HAP-1 (cell line): ENCODE measurements around the gene BAMBI.
A peak's percentile ranks its signal among the peaks of the same experiment; 100 is the strongest.

ENCODE experiments used
- DNase-seq, 2 experiments: peaks; one replicate each; pipeline ENCODE4 v3.0.0-alpha.2; 2016 to 2020; ENCODE audit warnings: low spot score in 2 of 2
- H3K27me3 ChIP-seq: fragments of 250-450 bp; sonication (Bioruptor Pico); 2 replicates; pipeline ENCODE4 v1.5.1; 2020; ENCODE audit warnings: low read depth, mild to moderate bottlenecking, moderate library complexity
- H3K36me3 ChIP-seq: fragments of 250-450 bp; sonication (Bioruptor Pico); replicated peaks from 2 replicates; pipeline ENCODE4 v1.5.1; 2020; ENCODE audit warnings: mild to moderate bottlenecking
- H3K4me1 ChIP-seq: fragments of 250-450 bp; sonication (Bioruptor Pico); 2 replicates; pipeline ENCODE4 v1.5.1; 2020; ENCODE audit warnings: mild to moderate bottlenecking
- H3K4me3 ChIP-seq: fragments of 250-450 bp; sonication (Bioruptor Pico); 2 replicates; pipeline ENCODE4 v1.5.1; 2020; ENCODE audit warnings: mild to moderate bottlenecking, moderate library complexity
- H3K9me3 ChIP-seq: fragments of 250-450 bp; sonication (Bioruptor Pico); 2 replicates; pipeline ENCODE4 v1.5.1; 2020; ENCODE audit warnings: mild to moderate bottlenecking, moderate library complexity
- in situ Hi-C: fragments of 300-500 bp; cut with MboI; formaldehyde crosslinking; loops from 3 replicates; pipeline ENCODE4 v1.14.3; 2020; ENCODE audit warnings: low sequenced_read_pairs, inconsistent platforms, mixed read lengths

The BAMBI gene

GRCh38 chr10:28663576-28664368 is 13.5 kb upstream of the BAMBI start:
- H3K4me3 ChIP-seq, result no peak overlapping the region
- peak; percentile 79 to 85 for DNase-seq
- in situ Hi-C loops, result loop anchor here (10.0 to 25.0 kb wide), 2 partner anchors 474 to 641 kb away; no protein-coding TSS in a partner anchor

GRCh38 chr10:28664369-28664740 is 13.0 kb upstream of the BAMBI start:
- H3K9me3 ChIP-seq, result no peaks in the 10 kb centered on the region
- in situ Hi-C loops, result loop anchor here (10.0 to 25.0 kb wide), 2 partner anchors 473 to 640 kb away; no protein-coding TSS in a partner anchor
- no peaks in the 10 kb centered on the region for H3K27me3 ChIP-seq
- no peaks in the 10 kb centered on the region for H3K4me1 ChIP-seq
- no peak overlapping the region for H3K4me3 ChIP-seq
- H3K36me3 ChIP-seq, result no peaks in the 10 kb centered on the region
- DNase-seq, result no peak

More at GRCh38 chr10:28663576-28664368, 13.5 kb upstream of the BAMBI start:
- no peaks in the 10 kb centered on the region; the same call in 1 of the 2 replicates for H3K4me1 ChIP-seq
- no peaks in the 10 kb centered on the region for H3K27me3 ChIP-seq
- no peaks in the 10 kb centered on the region for H3K36me3 ChIP-seq
- no peaks in the 10 kb centered on the region for H3K9me3 ChIP-seq

GRCh38 chr10:28666751-28667467 is 10.4 kb upstream of the BAMBI start:
- no peak overlapping the region for H3K4me3 ChIP-seq
- H3K27me3 ChIP-seq, result no peaks in the 10 kb centered on the region
- H3K36me3 ChIP-seq, result no peaks in the 10 kb centered on the region
- DNase-seq, result no peak
- no peaks in the 10 kb centered on the region for H3K9me3 ChIP-seq
- in situ Hi-C loops, result loop anchor here (5.0 to 25.0 kb wide), 3 partner anchors 325 to 638 kb away; no protein-coding TSS in a partner anchor
- H3K4me1 ChIP-seq, result no peaks in the 10 kb centered on the region

GRCh38 chr10:28668363-28669226 is 8.7 kb upstream of the BAMBI start:
- peak; percentile 79 to 89 for DNase-seq
- no peaks in the 10 kb centered on the region for H3K36me3 ChIP-seq
- H3K4me3 ChIP-seq, result peak overlapping the region; percentile 35
- in situ Hi-C loops, result loop anchor here (5.0 to 25.0 kb wide), 3 partner anchors 324 to 636 kb away; no protein-coding TSS in a partner anchor
- H3K27me3 ChIP-seq, result no peaks in the 10 kb centered on the region
- H3K4me1 ChIP-seq, result no peaks in the 10 kb centered on the region
- H3K9me3 ChIP-seq, result no peaks in the 10 kb centered on the region

- Histone ChIP-seq H3K4me3 (peak overlapping the region; percentile 35), H3K36me3 (no peaks in the 10 kb centered on the region), H3K4me1 (no peaks in the 10 kb centered on the region), H3K27me3 (no peaks in the 10 kb centered on the region), H3K9me3 (no peaks in the 10 kb centered on the region)
- DNase-seq, result no peak
- in situ Hi-C loops, result loop anchor here (5.0 to 25.0 kb wide), 3 partner anchors 323 to 635 kb away; no protein-coding TSS in a partner anchor
Observed at GRCh38 chr10:28669227-28670173, 7.8 kb upstream of the BAMBI start.

GRCh38 chr10:28674782-28675181 is 2.5 kb upstream of the BAMBI start:
- Histone ChIP-seq H3K27me3 (no peaks in the 10 kb centered on the region), H3K4me1 (peaks cover 10% of the 10 kb centered on the region), H3K36me3 (no peaks in the 10 kb centered on the region; the same call in 1 of the 2 replicates), H3K9me3 (no peaks in the 10 kb centered on the region), H3K4me3 (no peak overlapping the region)
- DNase-seq, result no peak
- in situ Hi-C loops, result loop anchor here (25.0 kb wide), 1 partner anchor 463 kb away; no protein-coding TSS in a partner anchor

GRCh38 chr10:28676326-28676967 is 874 bp upstream of the BAMBI start:
- no peaks in the 10 kb centered on the region for H3K9me3 ChIP-seq
- H3K36me3 ChIP-seq, result peaks cover 6% of the 10 kb centered on the region
- no peaks in the 10 kb centered on the region for H3K27me3 ChIP-seq
- H3K4me3 ChIP-seq, result peak overlapping the region; percentile 80
- DNase-seq, result peak; percentile 72 to 82
- in situ Hi-C loops, result no loop called here
- H3K4me1 ChIP-seq, result peaks cover 22% of the 10 kb centered on the region

- peak in 1 of 2 experiments; percentile 48 for DNase-seq
- no peaks in the 10 kb centered on the region for H3K9me3 ChIP-seq
- no peaks in the 10 kb centered on the region for H3K27me3 ChIP-seq
- peak overlapping the region; percentile 80 for H3K4me3 ChIP-seq
- in situ Hi-C loops, result no loop called here
- H3K4me1 ChIP-seq, result peaks cover 22% of the 10 kb centered on the region
- H3K36me3 ChIP-seq, result peaks cover 22% of the 10 kb centered on the region
Observed at GRCh38 chr10:28677888-28678686, 766 bp downstream of the BAMBI start.

GRCh38 chr10:28678687-28679457 is 1.6 kb downstream of the BAMBI start:
- DNase-seq, result peak; percentile 43
- in situ Hi-C loops, result no loop called here
- Histone ChIP-seq H3K9me3 (no peaks in the 10 kb centered on the region), H3K4me3 (peak overlapping the region; percentile 80), H3K36me3 (peaks cover 26% of the 10 kb centered on the region), H3K27me3 (no peaks in the 10 kb centered on the region), H3K4me1 (peaks cover 22% of the 10 kb centered on the region)

- H3K4me3 ChIP-seq, result peak overlapping the region; percentile 80
Observed at GRCh38 chr10:28679581-28680357, 2.4 kb downstream of the BAMBI start.

More at GRCh38 chr10:28679581-28680357, 2.4 kb downstream of the BAMBI start:
- Histone ChIP-seq H3K4me1 (peaks cover 28% of the 10 kb centered on the region), H3K36me3 (peaks cover 26% of the 10 kb centered on the region), H3K9me3 (no peaks in the 10 kb centered on the region), H3K27me3 (no peaks in the 10 kb centered on the region)
- DNase-seq, result peak; percentile 52 to 61
- in situ Hi-C loops, result no loop called here
